ENCODE data around the gene SMG1.
"Not testable (repeated sequence)": the region's sequence is repeated elsewhere in the genome, so short reads cannot be mapped to it uniquely, and the experiment has no call there.

GRCh38 chr16:18877259-18877658 is 48.9 kb downstream of the SMG1 start:
- not testable (repeated sequence) for TF ChIP-seq CTCF, POLR2AphosphoS5, POLR2A (IDR thresholded peaks at IDR 0.05)
